ENCODE data around the gene PARP15.

GRCh38 chr3:122533931-122534334 is 43.5 kb upstream of the PARP15 start:
- no peak for TF ChIP-seq CTCF (IDR thresholded peaks at IDR 0.05; ENCODE audit: insufficient read depth, low read length, poor library complexity, severe bottlenecking)
- TF ChIP-seq EZH2phosphoT487 (conservative IDR thresholded peaks at IDR 0.05; ENCODE audit: low read length) = no peak

Measured in SU-DHL-6 (cell line).